HG02759 (cell line): ENCODE measurements around the gene ARID5A.

Experiments
- ATAC-seq: cut with Tn5 transposase; IDR thresholded peaks from one replicate; pipeline ENCODE4 v1.9.1; 2021; ENCODE audit warnings: mild to moderate bottlenecking, moderate library complexity; ENCODE audit not compliant: unreplicated experiment

The ARID5A gene

DNA sequence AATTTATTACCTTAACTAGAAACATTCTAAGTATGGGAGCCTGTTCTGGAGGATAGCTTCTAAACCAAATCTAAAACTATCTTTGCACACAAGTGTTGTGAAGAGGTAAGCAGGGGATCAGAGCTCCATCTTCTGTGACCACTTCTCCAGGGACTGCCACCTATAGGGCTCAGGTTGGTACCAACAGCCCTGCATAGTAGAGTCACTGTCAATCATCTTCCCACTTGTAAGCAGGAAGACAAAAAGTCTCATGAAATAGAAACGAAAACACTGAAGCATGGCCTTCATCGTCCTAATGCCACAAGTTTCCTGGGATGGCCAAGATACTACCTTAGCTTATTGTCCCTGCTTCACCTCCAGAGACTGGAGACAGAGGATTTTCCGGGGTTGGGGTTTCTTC lies 57.7 kb downstream of the ARID5A start:
- ATAC-seq, result no peak

DNA sequence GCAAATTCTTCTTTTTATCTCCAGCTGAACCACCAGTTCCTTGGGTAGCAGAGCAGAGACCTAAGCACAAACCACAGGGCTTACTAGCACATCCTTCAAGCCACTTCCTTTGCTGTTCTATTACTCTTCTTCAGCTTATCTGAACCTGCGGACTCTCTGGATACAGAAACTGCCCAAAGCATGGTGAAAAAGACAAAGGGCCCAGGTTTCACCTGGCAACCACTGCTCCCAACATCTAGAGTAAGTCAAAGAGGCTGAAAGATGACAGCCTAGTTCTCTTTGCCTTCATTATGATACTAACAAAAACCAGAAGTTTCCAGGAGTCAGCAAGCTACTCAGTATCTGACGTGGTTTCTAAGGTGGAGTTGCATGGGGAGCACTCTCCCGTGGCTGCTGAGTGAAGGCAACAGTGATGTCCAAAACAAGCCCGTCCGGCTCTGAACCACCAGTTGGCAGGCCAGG lies 58.2 kb downstream of the ARID5A start:
- no peak for ATAC-seq

DNA sequence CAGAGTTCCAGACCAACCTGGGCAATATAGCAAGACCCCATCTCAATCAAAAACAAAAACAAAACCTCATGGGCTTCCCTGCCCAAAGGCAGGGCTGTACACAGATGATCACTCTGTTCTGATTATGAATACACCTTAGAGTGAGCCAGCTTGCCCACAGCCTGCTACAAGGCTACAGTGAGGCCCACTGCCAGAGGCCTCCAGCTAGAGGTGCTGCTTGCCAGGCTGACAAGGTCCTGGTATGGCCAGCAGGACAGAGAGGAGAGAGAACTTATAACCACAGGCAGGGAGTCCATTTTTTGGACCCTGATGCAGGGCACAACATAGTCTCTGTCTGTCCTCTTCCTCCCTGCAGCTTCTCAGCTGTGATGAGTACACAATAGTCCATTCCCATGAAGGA lies 60.0 kb downstream of the ARID5A start:
- ATAC-seq, result no peak

DNA sequence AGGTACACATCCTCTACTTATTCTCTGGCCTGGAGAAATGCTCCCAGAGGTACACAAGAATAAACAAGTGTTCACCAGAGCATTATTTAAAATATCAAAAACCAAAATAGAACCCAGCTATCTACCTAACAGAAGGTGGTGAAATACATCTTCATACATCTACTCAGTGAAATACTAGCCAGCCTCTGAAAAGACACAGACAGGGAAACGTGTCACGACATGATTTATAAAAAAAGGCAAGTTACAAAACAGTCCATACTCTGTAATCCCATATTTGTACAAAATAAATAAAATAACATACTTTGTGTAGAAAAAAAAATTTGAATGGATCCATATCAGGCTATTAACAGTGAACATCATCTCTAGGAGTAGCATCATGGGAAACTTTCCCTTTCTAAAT lies 63.4 kb downstream of the ARID5A start:
- no peak for ATAC-seq

DNA sequence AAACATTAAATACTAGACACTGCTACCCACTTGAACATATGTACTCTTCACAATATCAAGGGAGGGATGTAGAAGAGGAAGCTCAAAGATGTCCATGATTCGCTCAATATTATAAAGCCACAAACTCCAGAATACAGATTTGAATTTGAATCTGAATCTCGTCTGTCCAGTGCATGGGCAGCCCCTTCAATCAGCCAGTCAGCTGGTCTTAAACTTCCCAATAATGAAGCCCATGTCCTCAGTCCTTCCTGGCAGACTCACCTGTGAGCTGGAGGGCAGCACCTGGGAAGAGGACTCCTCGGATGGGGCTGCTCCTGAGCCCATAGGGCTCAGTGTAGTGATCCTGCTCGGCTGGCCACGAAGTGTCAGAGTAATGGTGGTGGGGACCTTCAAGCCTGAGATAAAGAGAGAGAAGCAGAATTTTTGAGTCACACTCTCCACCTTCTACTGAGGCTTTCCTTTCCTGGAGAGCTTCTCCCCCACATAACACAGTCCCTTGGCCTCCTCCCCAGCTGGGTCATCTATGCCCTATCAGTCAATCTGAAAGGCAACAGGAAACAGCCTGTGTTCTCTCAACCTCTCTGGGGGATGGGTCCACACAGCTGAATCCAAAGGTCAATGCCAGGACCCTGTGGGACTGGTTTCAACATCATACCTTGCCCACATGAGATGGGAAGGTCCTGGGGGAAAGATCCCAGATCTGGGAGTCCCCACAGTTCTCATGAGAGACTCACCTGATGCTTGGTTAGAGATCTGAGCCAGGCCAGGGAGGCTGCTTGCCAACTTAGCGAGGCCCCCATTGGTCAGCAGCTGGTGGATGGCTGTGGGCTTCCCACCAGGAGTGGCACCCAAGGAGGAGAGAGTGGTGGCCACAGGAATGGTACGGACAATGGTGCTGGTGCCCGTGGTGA lies 65.1 kb downstream of the ARID5A start:
- ATAC-seq, result no peak
